ENCODE measurements around the gene OR1J4.
"Not testable (repeated sequence)": the region's sequence is repeated elsewhere in the genome, so short reads cannot be mapped to it uniquely, and the experiment has no call there.

OR1J4 gene

DNA sequence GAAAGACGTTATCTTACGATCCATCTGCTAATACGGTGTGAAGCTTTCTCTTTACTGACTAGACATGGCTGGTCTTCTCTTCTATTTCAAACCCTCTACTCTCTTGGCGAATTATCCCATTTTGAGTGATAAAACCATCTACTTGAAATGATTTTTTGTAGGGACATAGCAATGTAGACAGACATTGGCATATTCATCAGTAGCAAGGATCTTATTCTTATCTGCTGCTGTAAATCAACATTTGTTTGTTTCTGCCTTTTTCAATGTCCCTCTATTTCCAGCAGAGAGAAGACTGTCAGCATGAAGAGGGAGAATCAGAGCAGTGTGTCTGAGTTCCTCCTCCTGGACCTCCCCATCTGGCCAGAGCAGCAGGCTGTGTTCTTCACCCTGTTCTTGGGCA is at the start of gene OR1J4:
Gene OR1J4 (plus strand): TSS at position 301 of the 400 bp plus-strand sequence. CDS start 0 bp downstream, at position 301.
- DNase-seq = no peak

DNA sequence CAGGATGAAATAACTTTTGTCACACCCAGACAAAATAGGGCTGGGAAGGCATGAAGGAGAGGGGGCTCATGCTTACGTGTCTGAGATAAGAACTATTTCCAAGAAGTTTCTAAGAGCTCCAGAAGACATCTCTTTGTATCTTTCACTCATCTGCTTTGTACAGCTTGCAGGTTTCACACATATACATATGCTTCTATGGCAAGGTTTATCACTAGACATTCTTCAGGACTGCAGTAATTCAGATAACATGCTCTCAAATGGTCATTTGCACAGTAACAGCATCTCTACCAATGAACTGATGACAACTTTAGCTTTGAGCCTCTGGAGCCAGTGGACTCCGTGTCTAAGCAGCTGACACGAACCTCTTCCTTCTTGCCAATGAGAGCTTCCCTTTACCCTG is 44.4 kb upstream of the OR1J4 start:
- DNase-seq = no peak

DNA sequence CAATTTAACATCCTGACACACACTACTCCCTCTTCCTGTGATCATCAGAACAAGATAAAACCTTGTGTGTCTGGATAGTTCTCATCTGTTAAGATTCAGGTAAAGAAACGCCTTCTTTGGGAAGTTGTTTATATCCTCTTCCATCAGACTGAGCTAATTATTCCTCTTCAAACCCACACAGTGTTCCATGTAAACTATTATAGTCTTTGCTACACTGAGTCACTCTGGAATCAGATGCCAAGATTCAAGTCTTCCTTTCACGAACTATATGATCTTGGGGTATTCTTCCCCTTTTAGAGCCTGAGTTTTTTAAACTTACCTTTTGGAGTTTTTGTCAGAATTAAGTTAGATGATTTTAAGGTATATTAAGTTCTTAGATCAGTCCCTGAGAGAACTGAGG is 43.2 kb upstream of the OR1J4 start:
- DNase-seq = no peak

- DNase-seq = no peak
Observed at GRCh38 chr9:122477346-122477745, 41.6 kb upstream of the OR1J4 start.

GRCh38 chr9:122477826-122478225 is 41.1 kb upstream of the OR1J4 start, which contains the start of gene OR1J1:
Gene OR1J1 (minus strand): TSS chr9:122477926. CDS start chr9:122477926, 0 bp downstream.
- no peak for DNase-seq

GRCh38 chr9:122479062-122479461 is 39.9 kb upstream of the OR1J4 start:
- DNase-seq = no peak

GRCh38 chr9:122498883-122499288 is 20.1 kb upstream of the OR1J4 start:
- peak; percentile 20 to 29 for DNase-seq

- no peak for DNase-seq
Observed at GRCh38 chr9:122506964-122507363, 12.0 kb upstream of the OR1J4 start.

DNA sequence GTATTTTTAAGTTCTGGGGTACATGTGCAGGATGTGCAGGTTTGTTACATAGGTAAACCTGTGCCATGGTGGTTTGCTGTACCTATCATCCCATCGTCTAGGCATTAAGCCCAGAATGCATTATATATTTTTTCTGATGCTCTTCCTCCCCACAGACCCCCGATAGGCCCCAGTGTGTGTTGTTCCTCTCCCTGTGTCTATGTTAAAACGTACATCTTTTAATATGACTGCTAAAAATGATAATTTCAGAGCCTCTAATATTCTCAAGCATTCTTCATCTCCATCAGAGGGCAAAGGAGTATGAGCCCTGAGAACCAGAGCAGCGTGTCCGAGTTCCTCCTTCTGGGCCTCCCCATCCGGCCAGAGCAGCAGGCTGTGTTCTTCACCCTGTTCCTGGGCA is 8.4 kb upstream of the OR1J4 start, which contains the start of gene OR1J2:
Gene OR1J2 (plus strand): TSS at position 301 of the 400 bp plus-strand sequence. CDS start 0 bp downstream, at position 301.
- DNase-seq = no peak

DNA sequence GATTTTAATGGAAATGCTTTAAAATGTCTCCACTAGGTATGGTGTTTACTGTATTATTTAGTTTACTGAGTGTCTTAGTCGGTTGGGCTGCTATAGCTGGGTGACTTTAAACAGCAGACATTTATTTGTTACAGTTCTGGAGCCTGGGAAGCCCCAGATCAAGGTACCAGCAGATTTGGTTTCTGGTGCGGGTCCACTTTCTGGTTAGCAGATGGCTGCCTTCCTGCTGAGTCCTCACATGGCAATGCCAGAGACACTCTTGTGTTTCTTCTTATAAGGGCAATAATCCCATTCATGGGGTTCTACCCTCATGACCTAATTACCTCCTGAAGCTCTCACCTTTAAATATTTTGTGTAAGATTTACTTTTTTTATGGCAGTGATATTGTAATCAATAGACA is 715 bp upstream of the OR1J4 start:
- no peak for DNase-seq

DNA sequence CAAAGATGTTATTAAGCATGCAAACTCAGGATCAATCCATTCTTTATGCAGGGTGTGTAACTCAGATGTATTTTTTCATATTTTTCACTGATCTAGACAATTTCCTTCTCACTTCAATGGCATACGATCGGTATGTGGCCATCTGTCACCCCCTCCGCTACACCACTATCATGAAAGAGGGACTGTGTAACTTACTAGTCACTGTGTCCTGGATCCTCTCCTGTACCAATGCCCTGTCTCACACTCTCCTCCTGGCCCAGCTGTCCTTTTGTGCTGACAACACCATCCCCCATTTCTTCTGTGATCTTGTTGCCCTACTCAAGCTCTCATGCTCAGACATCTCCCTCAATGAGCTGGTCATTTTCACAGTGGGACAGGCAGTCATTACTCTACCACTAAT is 435 bp downstream of the OR1J4 start:
- no peak for DNase-seq

DNA sequence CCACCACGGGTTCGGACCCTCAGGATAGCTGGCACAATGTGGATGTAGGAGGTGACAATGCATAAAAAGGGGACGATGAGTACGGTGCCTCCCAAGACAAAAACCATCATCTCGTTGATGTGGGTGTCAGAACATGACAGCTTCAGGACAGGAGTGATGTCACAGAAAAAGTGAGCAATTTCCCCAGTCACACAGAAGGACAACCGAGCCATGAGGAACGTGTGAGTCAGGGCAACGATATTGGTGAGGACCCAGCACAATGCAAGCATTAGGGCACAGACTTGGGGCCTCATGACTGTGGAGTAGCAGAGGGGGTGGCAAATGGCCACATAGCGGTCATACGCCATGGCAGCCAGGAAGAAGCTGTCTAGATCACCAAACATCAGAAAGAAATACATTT is 7.7 kb downstream of the OR1J4 start:
- DNase-seq = peak; percentile 22 to 25

DNA sequence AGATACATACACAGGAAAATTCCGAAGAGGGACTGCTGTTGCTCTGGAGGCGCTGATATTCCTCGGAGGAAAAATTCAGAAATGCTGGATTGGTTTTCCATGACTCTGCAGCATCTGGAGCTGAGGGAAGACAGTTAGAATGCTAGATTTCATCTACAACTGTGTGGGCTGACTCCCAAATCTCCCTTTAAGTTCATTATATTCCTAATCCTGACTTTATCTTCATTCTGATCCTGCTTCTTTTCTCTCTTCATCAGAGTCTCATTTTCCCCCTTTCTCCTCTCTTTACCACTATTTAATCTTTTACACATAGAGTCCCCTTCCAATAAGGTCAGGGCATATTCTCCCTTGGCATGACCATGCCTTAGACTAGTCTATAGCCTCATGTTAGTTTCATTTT is 8.3 kb downstream of the OR1J4 start, which contains the start of gene OR1N1:
Gene OR1N1 (minus strand): TSS at position 101 of the 400 bp plus-strand sequence. CDS start 0 bp downstream, at position 101.
- no peak for DNase-seq

DNA sequence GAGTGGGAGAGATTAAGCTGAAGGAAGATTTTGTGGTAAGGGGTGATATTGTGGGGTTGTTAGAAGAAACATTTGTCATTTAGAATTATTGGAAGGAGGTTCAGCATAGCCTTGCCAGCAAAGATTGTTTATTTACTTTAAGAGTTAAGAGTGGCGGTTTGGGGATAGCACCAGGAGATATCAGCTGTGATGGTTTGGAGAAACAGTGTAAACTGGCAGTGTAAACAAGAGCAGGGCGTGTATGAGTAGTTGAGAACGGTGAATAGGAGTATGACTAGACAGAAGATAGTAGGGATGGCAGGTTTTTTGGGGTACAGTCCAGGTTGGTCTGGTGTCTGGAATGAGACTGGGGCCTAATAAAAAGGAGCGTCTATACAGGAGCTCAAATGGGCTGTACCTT is 12.2 kb downstream of the OR1J4 start:
- DNase-seq = not testable (repeated sequence)

GRCh38 chr9:122536134-122536533 is 17.2 kb downstream of the OR1J4 start:
- DNase-seq = no peak

GRCh38 chr9:122537066-122537465 is 18.1 kb downstream of the OR1J4 start:
- DNase-seq = not testable (repeated sequence)

- DNase-seq = no peak
Observed at GRCh38 chr9:122538757-122539156, 19.8 kb downstream of the OR1J4 start.

DNA sequence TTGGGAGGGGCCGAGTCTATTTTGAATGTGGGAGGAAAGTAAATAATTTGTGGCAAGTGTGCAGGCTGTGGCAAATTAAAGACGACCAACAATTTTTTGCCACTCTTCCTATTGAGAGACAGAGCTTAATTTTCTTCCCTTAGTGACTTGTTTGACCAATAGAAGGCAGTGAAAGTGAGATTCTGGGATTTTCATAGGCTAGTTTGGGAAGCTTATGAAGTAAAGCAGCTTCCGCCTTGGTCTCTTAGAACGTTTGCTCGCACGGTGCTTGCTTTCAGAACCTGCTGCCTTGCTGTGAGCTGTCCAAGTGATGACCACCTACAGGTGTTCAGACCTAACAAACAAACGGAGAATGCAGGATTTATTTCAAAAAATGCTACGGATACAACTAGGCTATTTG is 27.3 kb downstream of the OR1J4 start:
- DNase-seq = no peak

DNA sequence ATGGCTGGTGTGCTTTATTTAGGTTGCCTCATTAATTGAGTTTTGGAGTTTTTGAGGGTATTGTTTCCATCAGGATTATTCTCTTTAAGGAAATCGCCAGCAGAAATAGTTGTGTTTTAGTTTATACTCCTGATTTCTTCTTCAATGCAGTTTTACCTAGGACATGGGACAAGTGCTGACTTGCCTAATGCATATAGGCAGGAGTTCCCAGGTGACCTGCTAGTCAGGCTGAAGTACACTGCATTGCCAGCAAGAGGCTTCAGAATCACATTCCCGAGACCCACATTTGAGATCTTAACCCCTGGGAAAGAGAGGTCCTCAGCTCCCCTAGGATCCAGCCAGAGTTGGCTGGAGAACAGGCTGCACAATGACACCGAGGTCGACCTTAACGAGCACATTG is 32.4 kb downstream of the OR1J4 start:
- no peak for DNase-seq

- DNase-seq = no peak
Observed at GRCh38 chr9:122552812-122553211, 33.9 kb downstream of the OR1J4 start, which contains the start of gene OR1N2. Gene OR1N2 (plus strand): TSS chr9:122553112. CDS start chr9:122553212, 100 bp downstream.

DNA sequence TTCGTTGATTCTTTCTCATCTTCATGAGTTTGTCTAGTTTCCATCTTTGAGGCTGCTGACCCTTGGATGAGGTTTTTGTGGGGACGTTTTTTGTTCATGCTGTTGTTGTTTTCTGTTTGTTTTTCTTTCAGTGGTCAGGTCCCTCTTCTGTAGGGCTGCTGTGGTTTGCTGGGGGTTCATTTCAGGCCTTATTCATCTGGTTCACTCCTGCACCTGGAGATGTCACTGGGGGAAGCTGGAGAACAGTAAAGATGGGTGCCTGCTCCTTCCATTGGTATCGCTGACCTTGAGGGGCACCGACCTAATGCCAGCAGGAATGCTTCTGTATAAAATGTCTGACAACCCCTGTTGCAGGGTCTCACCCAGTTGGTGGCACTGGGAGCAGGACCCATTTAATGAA is 42.5 kb downstream of the OR1J4 start:
- no peak for DNase-seq

DNA sequence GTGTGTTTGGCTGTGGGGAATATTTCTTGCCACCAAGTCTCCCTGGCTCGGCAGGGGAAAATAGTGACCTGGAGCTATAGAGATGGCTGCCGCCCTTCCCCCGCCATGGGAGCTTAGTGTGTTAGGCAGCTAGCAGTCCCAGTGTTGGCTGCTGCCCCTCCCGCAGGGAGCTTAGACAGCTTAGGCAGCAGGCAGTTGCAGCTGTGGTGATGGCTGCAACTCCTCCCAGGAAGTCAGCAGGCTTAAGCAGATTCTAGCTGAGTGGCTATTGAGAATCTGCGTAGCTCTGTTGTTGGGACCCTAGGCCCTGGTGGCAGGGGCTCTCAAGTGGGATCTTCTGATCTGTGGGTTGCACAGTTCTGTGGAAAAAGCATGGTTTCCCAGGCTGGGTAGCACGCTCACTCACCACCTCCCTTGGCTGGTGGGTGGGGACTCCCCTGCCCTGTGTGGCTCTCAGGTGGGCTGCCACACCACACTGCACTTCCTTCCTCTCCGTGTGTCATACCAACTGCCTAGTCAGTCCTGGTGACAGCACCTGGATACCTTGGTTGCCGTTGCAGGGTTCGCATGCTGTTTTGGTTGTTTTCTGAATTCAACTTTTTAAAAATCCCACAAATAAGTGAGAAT is 43.3 kb downstream of the OR1J4 start:
- peak in 1 of 2 experiments; percentile 37 for DNase-seq

DNA sequence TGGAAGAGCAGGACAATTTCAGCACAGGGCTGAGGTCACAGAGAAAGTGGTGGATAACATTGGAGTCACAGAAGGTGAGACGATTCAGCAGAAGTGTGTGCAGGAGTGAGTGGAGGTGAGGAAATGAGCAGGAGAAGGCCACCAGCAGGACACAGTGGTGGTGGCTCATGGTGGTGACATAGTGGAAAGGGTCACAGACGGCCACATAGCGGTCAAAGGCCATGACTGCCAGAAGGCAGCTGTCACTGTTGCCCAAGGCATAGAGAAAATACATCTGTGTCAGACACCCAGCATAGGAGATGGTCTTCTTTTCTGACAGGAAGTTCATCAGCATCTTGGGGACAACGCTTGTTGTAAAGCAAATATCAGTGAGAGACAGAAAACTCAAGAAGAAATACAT is 49.0 kb downstream of the OR1J4 start:
- no peak for DNase-seq

Data from activated T-cell treated with anti-CD3 and anti-CD28 coated beads, Interleukin-2, amount 50 U/mL, for 48 hours (primary cell).